ENCODE data around the gene FCAMR.

Gene FCAMR

GRCh38 chr1:206958144-206958543 is 12.1 kb downstream of the FCAMR start:
- ATAC-seq (ENCODE audit: low read depth): no peak
- no peaks in the 10 kb centered on the region for H3K9me3 Mint-ChIP-seq
- H3K4me1 Mint-ChIP-seq: peaks cover 15% of the 10 kb centered on the region
- no peak overlapping the region for H3K4me3 Mint-ChIP-seq
- no peaks in the 10 kb centered on the region for H3K36me3 Mint-ChIP-seq
- H3K27me3 Mint-ChIP-seq: peaks cover 2% of the 10 kb centered on the region
- H3K27ac Mint-ChIP-seq: no peak overlapping the region
- no peak for DNase-seq (ENCODE audit: low spot score in 2 of 2)

GRCh38 chr1:206957639-206958038 is 12.6 kb downstream of the FCAMR start:
- Mint-ChIP-seq H3K36me3 (no peaks in the 10 kb centered on the region), H3K27ac (no peak overlapping the region), H3K27me3 (peaks cover 2% of the 10 kb centered on the region), H3K9me3 (no peaks in the 10 kb centered on the region), H3K4me3 (no peak overlapping the region), H3K4me1 (peaks cover 13% of the 10 kb centered on the region)
- ATAC-seq (ENCODE audit: low read depth): no peak
- DNase-seq (ENCODE audit: low spot score in 2 of 2): no peak

- ATAC-seq (ENCODE audit: low read depth) (no peak), DNase-seq (ENCODE audit: low spot score in 2 of 2) (no peak)
- H3K4me3 Mint-ChIP-seq: no peak overlapping the region
These were observed 14.5 kb downstream of the FCAMR start for GRCh38 chr1:206955476-206956451.

GRCh38 chr1:206954459-206955342 is 15.6 kb downstream of the FCAMR start:
- ATAC-seq (ENCODE audit: low read depth) (no peak), DNase-seq (ENCODE audit: low spot score in 2 of 2) (no peak)
- peaks cover 4% of the 10 kb centered on the region for H3K36me3 Mint-ChIP-seq
- no peak overlapping the region for H3K4me3 Mint-ChIP-seq
- no peak overlapping the region for H3K27ac Mint-ChIP-seq
- peaks cover 2% of the 10 kb centered on the region for H3K27me3 Mint-ChIP-seq
- H3K4me1 Mint-ChIP-seq: peaks cover 16% of the 10 kb centered on the region
- H3K9me3 Mint-ChIP-seq: no peaks in the 10 kb centered on the region

More at GRCh38 chr1:206955476-206956451, 14.5 kb downstream of the FCAMR start:
- H3K36me3 Mint-ChIP-seq: no peaks in the 10 kb centered on the region
- H3K4me1 Mint-ChIP-seq: peaks cover 16% of the 10 kb centered on the region
- peaks cover 2% of the 10 kb centered on the region for H3K27me3 Mint-ChIP-seq
- no peak overlapping the region for H3K27ac Mint-ChIP-seq
- H3K9me3 Mint-ChIP-seq: no peaks in the 10 kb centered on the region

GRCh38 chr1:206953626-206954025 is 16.6 kb downstream of the FCAMR start:
- Mint-ChIP-seq H3K27ac (no peak overlapping the region), H3K27me3 (peaks cover 2% of the 10 kb centered on the region), H3K4me3 (no peak overlapping the region), H3K4me1 (peaks cover 16% of the 10 kb centered on the region), H3K9me3 (no peaks in the 10 kb centered on the region), H3K36me3 (peaks cover 4% of the 10 kb centered on the region)
- no peak for ATAC-seq (ENCODE audit: low read depth)
- no peak for DNase-seq (ENCODE audit: low spot score in 2 of 2)

GRCh38 chr1:206953126-206953525 is 17.1 kb downstream of the FCAMR start:
- Mint-ChIP-seq H3K9me3 (no peaks in the 10 kb centered on the region), H3K4me1 (peaks cover 16% of the 10 kb centered on the region), H3K27me3 (peaks cover 2% of the 10 kb centered on the region), H3K27ac (no peak overlapping the region), H3K4me3 (no peak overlapping the region), H3K36me3 (peaks cover 4% of the 10 kb centered on the region)
- ATAC-seq (ENCODE audit: low read depth) (no peak), DNase-seq (ENCODE audit: low spot score in 2 of 2) (no peak)

- DNase-seq (ENCODE audit: low spot score in 2 of 2): no peak
These were observed 18.1 kb downstream of the FCAMR start for GRCh38 chr1:206952171-206952570.

GRCh38 chr1:206951318-206952100 is 18.8 kb downstream of the FCAMR start:
- Mint-ChIP-seq H3K4me1 (peaks cover 16% of the 10 kb centered on the region), H3K9me3 (no peaks in the 10 kb centered on the region), H3K27ac (no peak overlapping the region), H3K4me3 (no peak overlapping the region), H3K27me3 (peaks cover 2% of the 10 kb centered on the region), H3K36me3 (peaks cover 4% of the 10 kb centered on the region)
- no peak for DNase-seq (ENCODE audit: low spot score in 2 of 2)
- no peak for ATAC-seq (ENCODE audit: low read depth)

More at GRCh38 chr1:206952171-206952570, 18.1 kb downstream of the FCAMR start:
- Mint-ChIP-seq H3K27ac (no peak overlapping the region), H3K4me1 (peaks cover 16% of the 10 kb centered on the region), H3K27me3 (peaks cover 2% of the 10 kb centered on the region), H3K4me3 (no peak overlapping the region), H3K9me3 (no peaks in the 10 kb centered on the region), H3K36me3 (peaks cover 4% of the 10 kb centered on the region)
- ATAC-seq (ENCODE audit: low read depth): no peak

GRCh38 chr1:206949641-206950040 is 20.6 kb downstream of the FCAMR start:
- H3K4me3 Mint-ChIP-seq: no peak overlapping the region
- no peak for DNase-seq (ENCODE audit: low spot score in 2 of 2)
- peaks cover 10% of the 10 kb centered on the region for H3K4me1 Mint-ChIP-seq
- no peaks in the 10 kb centered on the region for H3K9me3 Mint-ChIP-seq
- H3K27ac Mint-ChIP-seq: no peak overlapping the region
- peaks cover 8% of the 10 kb centered on the region for H3K27me3 Mint-ChIP-seq
- no peak for ATAC-seq (ENCODE audit: low read depth)
- peaks cover 4% of the 10 kb centered on the region for H3K36me3 Mint-ChIP-seq

- H3K4me1 Mint-ChIP-seq: peaks cover 9% of the 10 kb centered on the region
- H3K27me3 Mint-ChIP-seq: peaks cover 8% of the 10 kb centered on the region
- DNase-seq (ENCODE audit: low spot score in 2 of 2): no peak
- peaks cover 4% of the 10 kb centered on the region for H3K36me3 Mint-ChIP-seq
- no peak for ATAC-seq (ENCODE audit: low read depth)
- no peak overlapping the region for H3K4me3 Mint-ChIP-seq
- H3K9me3 Mint-ChIP-seq: no peaks in the 10 kb centered on the region
- H3K27ac Mint-ChIP-seq: no peak overlapping the region
These were observed 21.1 kb downstream of the FCAMR start for GRCh38 chr1:206949208-206949607.

- H3K4me3 Mint-ChIP-seq: no peak overlapping the region
- H3K9me3 Mint-ChIP-seq: no peaks in the 10 kb centered on the region
- H3K4me1 Mint-ChIP-seq: peaks cover 7% of the 10 kb centered on the region
- peaks cover 12% of the 10 kb centered on the region for H3K27me3 Mint-ChIP-seq
- ATAC-seq (ENCODE audit: low read depth): no peak
- DNase-seq (ENCODE audit: low spot score in 2 of 2): no peak
- peaks cover 4% of the 10 kb centered on the region for H3K36me3 Mint-ChIP-seq
- no peak overlapping the region for H3K27ac Mint-ChIP-seq
These were observed 23.0 kb downstream of the FCAMR start for GRCh38 chr1:206947255-206947654.

GRCh38 chr1:206946261-206946660 is 24.0 kb downstream of the FCAMR start, which contains the start of gene PIGR:
PIGR (minus strand) TSS chr1:206946466; CDS start chr1:206940531, 5,935 bp downstream.
- H3K27me3 Mint-ChIP-seq: peaks cover 12% of the 10 kb centered on the region
- H3K4me3 Mint-ChIP-seq: no peak within 1 kb of the TSS
- H3K36me3 Mint-ChIP-seq: peaks cover 4% of the 10 kb centered on the region
- no peak within 1 kb of the TSS for H3K27ac Mint-ChIP-seq
- H3K4me1 Mint-ChIP-seq: no peaks in the 10 kb centered on the region
- no peaks in the 10 kb centered on the region for H3K9me3 Mint-ChIP-seq
- no peak for DNase-seq (ENCODE audit: low spot score in 2 of 2)
- ATAC-seq (ENCODE audit: low read depth): no peak

- H3K36me3 Mint-ChIP-seq: peaks cover 4% of the 10 kb centered on the region
- H3K27ac Mint-ChIP-seq: no peak overlapping the region
- no peak for DNase-seq (ENCODE audit: low spot score in 2 of 2)
- no peak overlapping the region for H3K4me3 Mint-ChIP-seq
- ATAC-seq (ENCODE audit: low read depth): no peak
- H3K9me3 Mint-ChIP-seq: no peaks in the 10 kb centered on the region
- H3K4me1 Mint-ChIP-seq: no peaks in the 10 kb centered on the region
- peaks cover 12% of the 10 kb centered on the region for H3K27me3 Mint-ChIP-seq
These were observed 24.5 kb downstream of the FCAMR start for GRCh38 chr1:206945779-206946178.
